Measurements from ENCODE around the gene CADM1.

Gene CADM1

DNA sequence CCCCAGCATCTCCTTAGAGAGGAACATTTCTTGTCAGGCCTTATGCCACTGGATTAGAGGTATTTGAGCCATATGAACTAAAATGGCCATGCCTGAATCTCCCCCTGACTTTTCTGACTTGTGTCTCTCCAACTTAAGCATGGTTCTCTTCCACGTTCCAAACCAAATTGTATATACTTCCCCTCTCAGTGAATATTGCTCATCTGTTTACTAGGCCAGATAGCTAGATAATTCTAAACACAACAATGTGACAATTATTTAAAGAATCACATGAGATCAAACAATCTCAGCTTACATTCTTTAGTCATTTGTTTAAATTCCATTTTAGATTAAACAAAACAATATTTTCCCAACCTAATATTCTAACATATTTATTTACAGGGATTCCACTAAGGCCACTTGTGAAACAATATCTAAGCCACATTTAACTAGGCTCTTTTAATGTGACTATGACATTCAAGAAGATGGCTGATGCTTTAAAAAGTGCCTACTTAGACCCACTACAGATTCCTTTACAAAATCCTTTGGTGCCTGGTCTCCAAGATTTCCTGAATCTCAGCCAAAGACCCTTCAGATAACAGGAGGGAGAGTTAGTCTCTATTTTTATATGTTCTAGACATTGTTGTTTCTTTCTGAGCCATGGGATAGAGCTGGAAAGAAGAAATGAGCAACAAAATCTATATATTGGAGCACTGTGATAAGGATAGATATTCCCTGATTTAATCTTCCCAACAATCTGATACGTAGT, 105.7 kb downstream of the CADM1 start:
- no peak for DNase-seq (ENCODE audit: low spot score)

DNA sequence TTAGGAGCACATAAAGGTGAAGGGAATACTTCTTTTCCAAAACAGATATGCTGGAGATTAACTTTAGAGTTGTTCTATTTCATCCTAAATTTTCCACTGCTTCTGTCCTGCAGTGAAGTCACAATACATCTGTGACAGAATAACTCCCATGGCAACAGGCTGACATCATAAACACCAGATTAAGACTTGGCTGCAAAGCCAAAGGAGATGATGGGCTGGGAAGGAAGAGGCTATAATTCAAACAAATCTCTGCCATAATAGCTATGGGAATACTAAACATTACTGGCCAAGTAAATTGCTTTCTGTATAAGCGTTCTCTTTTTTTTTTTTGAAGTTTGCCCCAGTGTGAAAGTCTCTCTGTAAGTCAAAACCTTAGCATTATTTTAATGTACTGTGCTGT, 107.7 kb downstream of the CADM1 start:
- no peak for DNase-seq (ENCODE audit: low spot score)

DNA sequence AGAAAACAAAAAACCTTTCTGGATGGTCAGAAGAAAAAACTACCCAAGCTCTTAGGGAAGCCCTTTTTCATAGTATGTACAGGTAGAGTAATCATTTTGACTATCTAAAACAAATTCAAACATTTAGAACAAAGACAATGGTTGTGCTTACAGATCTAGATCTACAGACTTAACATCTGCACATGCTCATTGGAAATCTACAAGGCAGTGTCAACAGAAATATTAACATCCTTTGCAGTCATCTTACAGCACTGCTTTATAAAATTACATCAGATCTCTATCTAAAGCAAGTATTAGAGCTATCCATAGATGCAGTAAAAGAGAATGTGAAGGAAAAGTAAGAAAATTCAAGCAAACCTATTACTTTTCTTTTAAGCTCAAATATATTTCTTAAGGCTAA, 110.3 kb downstream of the CADM1 start:
- no peak for DNase-seq (ENCODE audit: low spot score)

DNA sequence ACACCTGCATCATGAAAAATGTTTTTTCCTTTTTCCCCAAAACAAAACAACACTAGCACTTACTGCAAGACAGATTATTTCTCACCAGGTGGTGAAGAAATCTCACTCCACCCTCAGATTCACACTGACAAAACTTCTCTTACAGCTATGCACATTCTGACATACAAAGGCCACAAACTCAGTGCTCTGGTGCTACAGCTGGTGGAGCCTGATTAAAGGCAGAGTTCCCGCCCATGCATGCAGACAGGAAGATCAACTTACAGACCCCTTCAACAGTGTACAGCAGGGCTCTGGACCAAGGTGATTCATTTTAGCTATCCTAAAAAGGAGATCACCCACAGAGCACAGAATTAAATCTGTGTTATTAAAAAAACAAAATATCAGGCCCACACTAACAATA, 112.6 kb downstream of the CADM1 start:
- no peak for DNase-seq (ENCODE audit: low spot score)

DNA sequence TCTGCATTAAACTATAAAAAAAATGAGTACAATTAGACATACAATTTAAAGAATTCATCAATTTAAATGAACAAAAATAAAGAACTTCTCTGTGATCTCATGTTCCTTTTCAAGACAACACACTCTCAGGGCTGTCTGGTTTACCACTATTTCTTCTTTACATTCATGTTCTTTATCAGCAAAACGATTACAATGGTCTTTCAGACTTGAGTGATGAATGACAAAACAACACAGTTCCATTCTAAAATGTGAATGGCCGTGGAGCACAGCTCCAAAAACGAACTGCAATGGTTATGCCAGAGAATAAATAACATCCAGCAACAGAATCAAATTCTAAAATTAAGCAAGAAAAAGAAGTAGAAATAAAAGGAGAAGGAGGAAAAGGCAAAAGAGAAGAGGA, 113.1 kb downstream of the CADM1 start:
- DNase-seq (ENCODE audit: low spot score): no peak

DNA sequence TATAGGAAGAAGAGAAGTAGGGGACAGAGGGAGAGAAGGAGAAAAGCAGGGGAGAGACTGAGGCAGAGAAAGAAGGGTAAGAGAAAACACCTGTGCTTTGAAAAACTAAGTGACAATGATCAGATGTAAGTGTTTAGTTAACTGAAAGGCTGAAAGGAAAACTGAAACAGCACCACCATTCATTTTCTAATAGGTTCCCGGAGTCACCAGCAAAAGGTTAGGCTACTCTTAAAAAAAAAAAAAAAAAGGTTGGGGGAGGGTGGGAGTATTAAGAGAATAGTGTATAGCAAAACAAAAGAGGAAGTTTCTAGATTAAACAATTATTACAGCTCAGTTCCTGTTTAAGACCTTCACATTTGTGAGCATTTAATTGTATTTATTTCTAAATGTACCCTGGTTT, 113.8 kb downstream of the CADM1 start:
- DNase-seq (ENCODE audit: low spot score): no peak

DNA sequence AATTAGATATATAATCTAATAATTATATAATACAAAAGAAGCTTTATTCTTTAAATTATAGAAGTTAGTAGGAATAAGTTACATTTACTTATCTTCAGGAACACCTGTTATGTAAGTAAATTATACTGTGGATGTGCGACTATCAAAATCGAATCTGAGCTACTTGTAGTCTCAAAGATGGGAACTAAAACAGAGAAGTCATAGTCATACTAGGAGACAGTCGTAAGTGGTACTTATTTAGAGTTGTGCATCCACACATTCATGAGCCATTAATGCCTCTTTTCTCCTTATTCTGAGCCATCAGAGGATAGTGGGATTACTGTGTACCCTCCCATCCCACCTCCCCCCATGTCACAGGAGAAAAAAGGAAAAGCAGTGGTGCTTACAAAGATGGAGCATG, 114.4 kb downstream of the CADM1 start:
- DNase-seq (ENCODE audit: low spot score): no peak

DNA sequence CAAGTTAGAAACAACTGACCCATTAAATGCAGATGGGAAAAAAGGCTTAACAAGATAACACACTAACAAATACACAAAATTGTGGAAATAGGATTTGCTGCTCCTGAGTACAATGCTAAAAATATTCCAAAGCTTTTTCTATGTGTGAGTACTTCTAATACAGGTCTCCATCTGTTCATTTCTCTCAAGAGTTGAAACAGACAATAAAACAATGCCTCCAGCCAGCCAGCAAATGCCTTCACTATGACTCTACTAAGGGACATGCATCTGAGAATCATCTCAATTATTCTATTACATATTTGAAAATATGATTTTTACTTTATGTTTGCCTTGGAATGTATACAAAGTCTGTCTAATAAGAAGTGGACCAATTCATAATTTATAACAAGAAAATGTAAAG, 119.0 kb downstream of the CADM1 start:
- no peak for DNase-seq (ENCODE audit: low spot score)

DNA sequence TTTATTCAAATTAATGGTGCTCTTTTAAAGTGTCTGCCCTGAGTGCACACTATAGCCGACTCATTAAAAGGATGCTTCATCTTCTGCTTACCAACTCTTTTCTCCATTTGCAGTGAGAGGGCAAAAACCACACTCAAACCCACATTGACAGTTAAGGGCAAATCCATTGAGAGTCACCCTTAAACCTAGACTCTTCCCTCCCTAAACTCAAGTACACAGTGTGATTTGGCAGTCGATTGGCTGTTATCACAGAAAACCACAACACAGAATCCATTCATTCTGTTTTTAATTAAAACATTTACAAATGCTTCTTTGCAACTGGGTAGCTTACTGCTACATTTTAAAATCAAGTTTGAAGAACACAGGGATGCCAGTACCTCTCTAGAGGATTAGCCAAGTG, 120.0 kb downstream of the CADM1 start:
- no peak for DNase-seq (ENCODE audit: low spot score)

DNA sequence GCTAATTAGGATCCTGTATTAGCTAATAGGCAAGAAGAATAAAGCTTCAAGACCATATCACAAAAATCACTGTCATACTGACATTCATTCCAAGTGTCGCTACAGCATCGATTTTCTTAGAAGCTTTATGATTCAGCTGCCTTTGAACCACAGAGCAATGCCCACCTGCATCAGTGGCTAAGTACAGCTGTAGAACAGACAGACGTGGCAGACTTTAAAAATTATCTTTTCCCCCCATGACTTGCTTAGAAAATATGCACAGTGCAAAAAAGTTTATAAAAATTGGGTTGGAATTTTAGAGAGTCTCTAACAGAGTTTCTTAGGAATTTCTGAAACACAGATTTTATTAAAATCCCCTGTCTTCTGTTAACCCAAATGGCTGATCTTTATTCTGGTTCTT, 120.8 kb downstream of the CADM1 start:
- DNase-seq (ENCODE audit: low spot score): no peak

DNA sequence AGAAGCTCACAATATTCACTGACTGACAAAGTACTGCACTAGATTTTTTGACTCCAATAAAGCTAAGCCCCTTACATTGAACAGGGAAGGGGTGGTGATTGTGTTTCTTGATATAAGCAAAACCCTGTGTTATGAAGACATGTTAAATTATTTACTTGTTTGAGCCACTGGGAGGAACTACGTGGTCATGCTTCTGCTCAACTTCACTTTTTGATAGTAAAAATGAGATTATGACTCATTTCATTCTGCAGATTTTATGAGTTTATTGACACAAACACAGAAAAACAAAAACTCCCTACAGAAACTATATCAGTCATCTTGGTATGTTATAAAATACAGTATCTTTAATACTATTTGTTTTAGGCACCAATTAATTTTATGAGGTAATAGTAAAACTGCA, 124.7 kb downstream of the CADM1 start:
- no peak for DNase-seq (ENCODE audit: low spot score)

DNA sequence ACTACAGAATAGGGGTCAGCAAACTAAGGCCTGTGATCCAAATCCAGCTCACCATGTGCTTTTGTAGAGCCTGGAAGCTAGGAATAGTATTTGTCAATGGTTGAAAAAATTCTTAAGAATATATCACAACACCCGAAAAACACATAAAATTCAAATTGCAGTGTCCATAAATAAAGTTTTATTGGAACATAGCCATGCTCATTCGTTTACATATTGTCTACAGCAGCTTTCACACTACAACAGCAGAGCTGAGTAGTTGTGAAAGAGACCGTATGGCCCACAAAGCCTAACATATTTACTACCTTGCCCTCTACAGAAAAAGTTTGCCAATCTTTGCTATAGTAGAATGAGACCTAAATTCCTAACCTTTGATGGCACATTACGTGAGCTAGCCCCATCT, 125.7 kb downstream of the CADM1 start:
- DNase-seq (ENCODE audit: low spot score): no peak

DNA sequence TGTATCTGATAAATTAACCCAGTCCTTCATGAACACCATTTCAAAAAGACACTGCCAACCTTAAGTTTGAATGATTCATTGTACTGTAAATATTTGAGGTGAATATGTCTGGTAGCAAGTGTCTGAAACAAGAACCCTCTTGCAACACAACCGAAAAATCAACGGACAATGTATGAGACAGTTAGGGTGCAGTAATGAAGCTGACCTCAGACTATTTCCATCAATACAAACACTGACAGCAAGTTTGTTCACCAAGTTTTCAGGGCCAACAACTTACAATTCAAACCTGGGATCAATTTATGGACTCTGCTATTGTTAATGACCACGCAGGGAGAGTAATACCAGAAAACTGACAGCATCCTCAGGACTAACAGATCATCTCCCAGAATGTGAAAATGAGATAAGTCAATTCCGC, 126.3 kb downstream of the CADM1 start:
- no peak for DNase-seq (ENCODE audit: low spot score)

DNA sequence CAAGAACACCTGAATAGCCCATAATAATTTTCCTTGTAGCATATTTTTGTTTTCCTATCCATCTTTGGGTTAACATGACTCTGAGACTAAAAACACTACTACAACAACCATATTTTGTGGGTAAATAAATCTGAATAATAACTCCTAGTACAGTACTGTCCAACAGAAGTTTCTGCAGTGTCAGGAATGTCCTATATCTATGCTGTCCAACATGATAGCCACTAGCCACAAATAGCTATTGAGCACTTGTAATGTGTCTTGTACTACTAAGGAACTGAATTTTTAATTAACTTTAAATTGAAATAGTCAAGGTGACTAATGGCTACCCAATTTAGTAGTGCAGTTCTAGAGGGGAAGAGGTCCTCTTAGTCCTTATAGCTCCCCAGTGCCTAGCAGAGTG, 135.6 kb downstream of the CADM1 start:
- no peak for DNase-seq (ENCODE audit: low spot score)

DNA sequence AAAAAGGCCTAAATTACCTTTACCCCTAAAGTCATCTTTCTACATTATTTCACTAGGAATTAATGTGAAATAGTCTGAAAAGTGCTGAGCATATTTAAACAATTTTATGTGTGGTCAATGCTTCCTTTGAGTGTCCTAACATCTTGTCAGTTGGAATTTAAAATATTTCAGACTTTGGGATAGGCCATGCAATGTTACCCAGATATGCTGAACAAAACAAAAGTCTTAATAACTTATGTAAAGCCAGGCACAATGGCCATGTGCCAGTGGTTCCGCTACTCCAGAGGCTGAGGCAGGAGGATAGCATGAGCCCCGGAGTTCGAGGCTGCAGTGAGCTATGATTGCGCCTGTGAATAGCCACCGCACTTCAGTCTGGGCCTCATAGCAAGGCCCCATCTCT, 137.4 kb downstream of the CADM1 start:
- no peak for DNase-seq (ENCODE audit: low spot score)

DNA sequence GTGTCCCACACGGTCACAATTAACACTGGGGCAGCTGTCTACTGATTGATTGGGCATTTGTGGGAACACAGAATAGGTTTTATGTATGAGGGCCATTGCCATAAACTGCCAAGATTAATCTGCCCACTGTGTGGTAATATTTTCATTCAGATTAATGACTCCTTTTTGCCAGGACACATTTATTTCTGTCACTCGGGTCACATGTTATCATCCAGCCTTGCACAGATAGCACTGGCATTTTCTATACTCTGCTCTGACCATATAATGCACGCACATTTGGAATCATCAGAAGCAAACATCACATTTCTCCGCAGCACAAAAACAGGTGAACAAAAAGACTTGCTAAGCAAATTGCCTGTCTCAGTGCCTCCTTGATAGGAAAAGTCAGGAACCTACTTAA, 138.3 kb downstream of the CADM1 start:
- no peak for DNase-seq (ENCODE audit: low spot score)

DNA sequence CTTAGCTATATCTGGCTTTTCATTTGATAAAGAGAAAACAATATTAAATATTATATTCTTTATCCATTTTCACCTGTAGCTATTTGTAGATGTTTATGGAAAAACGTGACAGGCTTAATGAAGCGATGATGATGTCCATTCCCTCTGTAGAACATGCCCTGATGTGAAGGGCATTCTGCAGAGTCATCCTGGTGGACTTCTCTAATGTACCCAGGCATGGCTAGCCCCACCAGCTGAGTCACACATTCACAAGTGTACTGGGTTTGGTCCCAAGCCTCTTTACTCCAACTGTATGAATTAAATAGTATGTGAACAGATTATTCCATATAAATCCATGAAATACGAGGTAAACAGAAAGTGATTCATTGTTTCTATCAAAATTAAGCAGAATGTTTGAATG, 139.3 kb downstream of the CADM1 start:
- DNase-seq (ENCODE audit: low spot score): no peak

DNA sequence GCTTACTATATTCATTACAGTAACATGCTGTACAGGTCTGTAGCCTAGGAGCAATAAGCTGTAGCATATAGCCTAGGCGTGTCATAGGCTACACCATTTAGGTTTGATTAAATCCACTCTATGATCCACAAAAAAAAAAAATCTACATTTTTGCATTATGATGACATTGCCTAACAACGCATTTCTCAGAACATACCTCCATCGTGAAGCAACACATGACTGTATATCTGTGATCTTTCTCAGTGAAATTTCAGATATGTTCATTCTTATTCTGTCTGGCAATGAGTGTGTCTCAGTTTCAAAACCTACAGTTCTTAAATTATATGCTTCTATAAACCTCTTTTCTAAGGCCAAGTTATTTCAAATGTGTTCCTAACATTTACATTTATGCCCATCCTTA, 140.3 kb downstream of the CADM1 start:
- no peak for DNase-seq (ENCODE audit: low spot score)

DNA sequence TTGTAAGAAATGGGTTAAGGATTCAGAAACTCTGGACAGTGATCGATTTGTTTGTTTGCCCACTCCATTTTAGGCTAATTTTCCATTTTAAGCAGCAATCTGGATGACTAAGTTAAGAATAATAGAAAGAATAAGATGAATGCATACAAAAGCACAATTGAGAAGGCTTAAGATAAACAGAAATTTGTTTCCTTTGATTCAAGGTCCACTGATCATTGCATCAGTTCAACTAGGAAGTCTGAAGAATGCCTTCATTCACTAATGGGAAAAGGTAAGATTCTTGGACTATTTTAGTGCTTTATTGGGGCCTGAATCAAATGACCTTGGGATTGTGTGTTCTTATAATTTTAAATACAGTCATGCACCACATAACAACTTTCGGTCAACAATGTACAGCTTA, 140.8 kb downstream of the CADM1 start:
- DNase-seq (ENCODE audit: low spot score): no peak

DNA sequence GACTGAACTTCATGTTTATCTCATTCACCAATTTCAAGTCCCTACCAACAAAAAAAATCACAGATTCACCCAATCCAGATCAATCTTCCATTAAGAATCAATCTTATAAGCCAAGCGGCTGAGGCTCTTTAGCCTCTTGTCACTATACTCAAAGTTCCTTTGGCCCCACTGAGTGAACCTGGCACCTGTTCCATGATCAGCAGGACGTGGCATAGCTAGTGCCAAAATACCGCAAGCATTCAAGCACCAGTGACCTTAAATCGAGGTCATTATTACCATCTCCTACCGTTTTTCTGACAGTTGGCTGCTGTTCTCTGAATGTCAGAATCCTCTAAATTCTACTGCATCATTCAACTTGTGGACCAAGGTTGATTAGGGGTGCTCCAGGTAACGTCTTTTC, 141.2 kb downstream of the CADM1 start:
- no peak for DNase-seq (ENCODE audit: low spot score)

DNA sequence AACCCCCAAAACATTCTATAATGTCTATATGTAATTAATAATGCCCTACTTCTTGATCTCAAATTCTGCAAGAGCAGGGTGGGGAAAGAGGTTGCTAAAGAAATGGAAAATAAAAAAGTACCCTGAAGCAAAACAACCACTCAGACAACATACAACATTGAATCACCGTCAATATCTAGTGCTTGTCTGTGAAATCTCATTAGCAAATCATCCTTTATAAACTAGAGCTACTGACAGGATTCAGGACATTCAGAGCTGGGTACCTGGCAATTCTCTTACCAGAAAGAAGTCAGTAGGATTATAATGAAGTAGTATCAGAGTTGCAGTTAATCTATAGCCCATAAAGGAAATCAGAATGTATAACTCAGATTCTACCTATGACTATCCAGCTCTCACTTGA, 143.2 kb downstream of the CADM1 start:
- no peak for DNase-seq (ENCODE audit: low spot score)

DNA sequence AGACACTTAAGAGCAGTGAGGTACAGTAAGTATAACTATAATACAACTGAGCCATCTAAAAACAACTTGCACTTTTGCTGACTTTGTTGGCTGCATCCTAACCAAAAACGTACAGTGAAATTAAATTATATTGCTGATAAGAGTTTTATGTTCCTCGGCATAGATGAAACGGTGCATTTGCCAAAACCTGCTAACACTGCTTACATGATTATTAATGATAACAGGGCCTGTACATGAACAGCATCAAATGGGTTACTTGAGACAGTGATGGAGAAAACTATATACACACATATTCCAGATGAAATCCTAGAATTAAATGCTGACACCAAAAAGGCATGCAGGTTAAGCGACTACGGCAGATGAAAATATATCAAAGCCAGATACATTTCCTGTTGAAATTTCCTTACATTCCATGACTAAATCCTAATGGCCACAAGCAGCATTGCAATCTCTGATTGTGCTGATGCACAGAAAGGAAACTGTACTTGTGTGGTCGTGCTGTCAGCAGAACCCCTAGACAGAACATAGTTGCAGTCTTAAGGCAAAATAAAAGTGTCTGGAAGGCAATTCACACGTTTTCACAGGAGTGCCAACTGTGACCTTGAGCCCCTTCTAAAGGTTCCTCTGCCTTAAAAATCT, 143.9 kb downstream of the CADM1 start:
- no peak for DNase-seq (ENCODE audit: low spot score)

DNA sequence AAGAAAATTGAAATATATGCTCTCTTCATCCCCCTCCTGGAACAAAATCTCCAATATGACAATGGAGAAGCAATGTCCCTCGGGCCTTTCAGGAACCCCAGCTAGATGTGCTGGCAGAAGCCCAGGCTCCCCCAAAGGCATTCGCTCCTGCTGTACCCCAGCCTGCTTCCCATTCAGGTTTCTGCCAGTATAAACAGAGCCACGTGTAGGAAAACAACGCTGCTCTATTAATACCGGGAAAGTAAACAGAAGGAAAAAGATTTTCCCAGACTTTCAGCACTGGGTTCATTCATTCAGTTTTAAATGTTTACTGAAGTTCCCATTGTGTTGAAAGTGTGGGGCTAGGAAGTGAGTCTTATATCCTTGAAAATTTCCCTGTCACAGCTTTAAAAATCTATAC, 147.1 kb downstream of the CADM1 start:
- no peak for DNase-seq (ENCODE audit: low spot score)

DNA sequence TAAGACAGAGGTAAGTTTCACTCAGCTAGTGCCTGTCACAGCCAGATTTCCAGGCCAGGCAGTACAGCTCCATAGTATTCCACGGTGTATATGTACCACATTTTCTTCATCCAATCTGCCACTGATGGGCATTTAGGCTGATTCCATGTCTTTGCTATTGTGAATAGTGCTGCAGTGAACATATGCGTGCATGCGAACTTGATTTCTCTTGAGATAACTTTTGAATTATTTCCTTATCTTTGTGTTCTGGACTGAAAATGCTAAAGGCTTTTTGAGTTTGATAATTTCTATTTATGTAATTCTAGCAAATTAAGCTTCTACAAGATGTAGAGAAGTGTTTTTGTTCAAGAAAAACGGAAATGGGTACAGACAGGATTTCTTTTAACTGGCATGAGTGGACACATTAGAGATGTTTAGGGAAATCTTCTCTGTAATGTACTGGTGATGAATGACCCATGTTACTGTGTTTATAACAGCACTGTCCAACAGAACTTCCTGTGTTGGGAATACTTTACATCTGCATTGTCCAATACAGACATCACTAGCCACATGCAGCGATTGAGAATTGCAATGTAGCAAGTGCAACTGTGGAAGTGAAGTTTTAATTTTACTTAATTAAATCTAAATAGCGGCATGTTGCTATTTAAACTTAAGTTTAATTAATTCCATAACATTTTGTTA, 151.3 kb downstream of the CADM1 start:
- no peak for DNase-seq (ENCODE audit: low spot score)

All from iPS-NIHi11 (cell line).